G401.6 (cell line): ENCODE results near the gene HSD17B13.
"Not testable (repeated sequence)": the region's sequence is repeated elsewhere in the genome, so short reads cannot be mapped to it uniquely, and the experiment has no call there.

ENCODE experiments used
- FAIRE-seq: peaks from 2 replicates; lab custom pipeline; 2012; peaks lifted over from hg19 to GRCh38; lab: Jason Lieb, UNC

The HSD17B13 gene

DNA sequence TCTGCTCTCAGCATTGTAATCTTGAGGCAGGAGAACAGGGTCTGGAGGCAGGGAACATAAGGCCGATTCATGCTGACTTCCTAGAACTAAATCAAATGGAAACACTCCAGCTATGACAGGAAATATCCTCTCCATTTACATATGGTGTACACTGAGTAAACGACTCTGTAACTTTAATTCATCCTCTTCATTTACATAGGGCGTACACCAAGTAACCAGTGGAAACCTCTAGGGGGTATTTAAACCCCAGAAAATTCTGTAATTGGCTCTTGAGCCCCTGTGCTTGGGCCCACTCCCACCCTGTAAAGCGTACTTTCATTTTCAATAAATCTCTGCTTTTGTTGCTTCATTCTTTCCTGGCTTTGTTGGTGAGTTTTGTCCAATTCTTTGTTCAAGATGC lies 7.7 kb downstream of the HSD17B13 start:
- not testable (repeated sequence) for FAIRE-seq

DNA sequence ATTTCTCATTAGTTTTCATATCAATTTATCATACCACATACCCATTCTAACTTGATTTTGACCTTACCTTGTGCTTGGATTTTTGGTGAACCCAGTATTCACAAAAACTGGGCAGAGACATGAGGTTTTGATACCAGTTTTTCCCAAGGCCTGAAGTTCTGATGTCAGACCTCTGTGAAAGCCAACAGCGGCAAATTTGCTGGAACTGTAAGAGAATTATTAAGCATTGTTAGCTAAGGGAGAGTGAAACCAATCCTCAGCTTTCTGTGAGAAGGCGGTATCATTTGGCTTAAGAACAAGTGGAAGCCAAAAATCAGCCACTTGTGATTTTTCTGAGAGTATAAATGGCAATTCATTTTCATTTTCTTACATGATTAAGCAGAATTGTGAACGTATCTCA lies 8.9 kb downstream of the HSD17B13 start:
- FAIRE-seq, result no peak

DNA sequence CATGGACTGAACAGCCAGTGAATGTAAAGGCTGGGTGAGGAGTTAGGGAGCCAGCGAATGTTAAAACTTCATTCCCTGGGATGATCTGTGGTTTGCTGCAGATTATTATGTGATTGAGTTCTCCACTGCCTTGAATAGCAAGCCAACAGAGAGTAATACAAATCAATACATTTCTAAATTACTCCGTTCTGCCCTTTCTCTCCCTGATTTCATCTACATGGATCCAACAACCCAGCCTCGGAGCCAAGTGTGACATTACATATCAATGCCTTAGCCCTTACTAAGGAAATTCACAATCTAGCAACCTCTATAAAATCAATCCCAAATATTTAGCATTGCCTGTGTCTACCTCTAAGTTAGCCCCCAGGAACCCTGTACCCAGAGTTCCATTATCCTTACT lies 11.0 kb downstream of the HSD17B13 start:
- FAIRE-seq, result no peak

DNA sequence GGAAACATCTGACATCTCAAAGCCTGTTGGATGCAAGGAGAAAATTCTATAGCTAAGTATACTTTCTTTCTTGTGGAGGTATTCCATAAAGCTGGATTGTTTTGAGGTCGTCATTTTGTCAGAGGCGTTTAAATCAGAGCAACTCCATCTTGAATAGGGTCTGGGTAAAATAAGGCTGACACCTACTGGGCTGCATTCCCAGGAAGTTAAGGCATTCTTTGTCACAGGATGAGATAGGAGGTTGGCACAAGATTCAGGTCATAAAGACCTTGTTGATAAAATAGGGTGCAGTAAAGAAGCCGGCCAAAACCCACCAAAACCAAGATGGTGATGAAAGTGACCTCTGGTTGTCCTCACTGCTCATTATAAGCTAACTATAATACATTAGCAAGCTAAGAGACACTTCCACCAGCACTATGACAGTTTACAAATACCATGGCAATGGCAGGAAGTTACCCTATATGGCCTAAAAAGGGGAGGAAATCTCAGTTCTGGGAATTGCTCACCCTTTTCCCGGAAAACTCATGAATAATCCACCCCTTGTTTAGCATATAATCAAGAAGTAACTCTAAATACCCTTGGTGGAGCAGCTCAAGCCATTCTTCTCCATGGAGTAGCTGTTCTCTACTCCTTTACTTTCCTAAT lies 11.9 kb downstream of the HSD17B13 start:
- no peak for FAIRE-seq

DNA sequence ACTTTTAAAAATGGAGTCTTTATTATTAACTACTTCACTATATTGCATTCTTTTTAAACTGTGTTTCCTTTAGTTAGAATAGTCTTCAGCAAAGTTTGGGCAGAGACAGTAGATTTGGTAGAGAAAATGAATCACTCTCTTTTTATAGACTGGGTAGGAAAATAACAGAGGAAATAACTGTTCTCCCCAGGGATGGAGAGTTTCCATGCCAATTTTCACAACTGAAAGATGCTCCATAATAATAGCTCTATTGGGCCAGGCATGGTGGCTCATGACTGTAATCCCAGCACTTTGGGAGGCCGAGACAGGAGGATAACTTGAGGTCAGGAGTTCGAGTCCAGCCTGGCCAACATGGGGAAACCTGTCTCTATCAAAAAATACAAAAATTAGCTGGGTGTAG lies 13.1 kb downstream of the HSD17B13 start:
- no peak for FAIRE-seq

DNA sequence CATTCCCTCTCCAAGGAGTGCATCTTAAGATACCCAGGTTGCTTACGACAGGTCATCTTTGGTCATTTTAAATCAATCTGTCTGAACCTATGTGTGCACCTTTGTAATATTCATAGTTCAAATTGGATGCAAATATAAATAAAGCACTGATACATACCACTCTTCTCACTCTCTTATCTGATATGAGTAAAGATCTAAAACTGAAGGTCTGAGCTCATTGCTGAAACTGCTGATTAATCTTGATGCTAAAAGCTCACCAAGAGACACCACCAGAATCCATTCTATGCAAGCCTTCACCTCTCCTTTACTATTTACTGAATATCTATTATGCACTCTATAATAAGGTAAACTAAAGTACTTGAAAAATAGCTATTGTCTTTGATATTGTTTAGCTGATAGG lies 16.6 kb downstream of the HSD17B13 start:
- no peak for FAIRE-seq

DNA sequence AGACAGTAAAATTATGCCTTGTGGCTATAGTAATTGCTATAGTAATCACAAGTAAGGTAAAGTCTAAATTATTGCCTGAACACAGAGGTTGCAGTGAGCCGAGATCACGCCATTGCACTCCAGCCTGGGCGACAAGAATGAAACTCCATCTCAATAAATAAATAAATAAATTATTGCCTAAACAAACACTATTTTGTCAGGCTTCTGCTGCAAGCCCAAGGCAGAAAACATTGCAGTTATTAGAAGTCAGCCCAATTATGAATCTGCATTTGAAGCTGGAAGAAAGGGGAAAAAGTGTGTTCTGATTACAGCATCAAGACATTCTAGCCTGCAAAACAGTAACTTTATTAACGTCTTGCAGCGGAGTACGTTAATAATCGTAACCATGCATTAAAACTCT lies 17.1 kb downstream of the HSD17B13 start:
- no peak for FAIRE-seq

DNA sequence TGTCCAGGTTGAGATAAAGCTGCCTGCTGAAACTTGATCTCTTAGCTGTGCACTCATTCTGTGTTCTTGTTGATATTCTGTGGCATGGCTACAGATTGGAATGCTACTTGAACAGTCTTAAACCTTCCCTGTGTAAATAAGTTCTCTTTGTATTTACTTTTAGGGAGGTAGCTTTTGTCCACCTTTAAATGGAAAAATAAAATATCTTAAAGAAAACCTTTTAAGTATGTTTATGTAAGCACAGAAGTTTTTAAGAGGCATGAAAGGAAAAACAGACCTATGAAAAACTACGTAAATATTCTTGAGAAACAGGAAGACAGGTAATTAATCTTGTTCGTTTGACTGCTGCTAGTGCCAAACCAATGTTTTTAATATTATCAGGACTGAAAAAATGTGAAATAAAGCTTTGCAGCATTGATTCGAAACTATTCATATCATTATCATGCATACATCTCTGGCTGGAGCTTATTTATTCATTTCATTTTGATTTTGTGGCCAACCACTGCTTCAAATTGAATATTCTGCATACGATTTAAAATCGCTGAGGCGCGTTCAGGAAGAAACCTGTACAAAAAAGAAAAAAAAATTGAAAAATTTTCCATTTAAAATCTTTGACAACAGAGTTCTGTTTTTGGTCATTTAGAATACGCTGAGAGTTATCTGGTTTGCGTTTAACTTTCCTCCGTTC lies 17.8 kb downstream of the HSD17B13 start:
- no peak for FAIRE-seq

DNA sequence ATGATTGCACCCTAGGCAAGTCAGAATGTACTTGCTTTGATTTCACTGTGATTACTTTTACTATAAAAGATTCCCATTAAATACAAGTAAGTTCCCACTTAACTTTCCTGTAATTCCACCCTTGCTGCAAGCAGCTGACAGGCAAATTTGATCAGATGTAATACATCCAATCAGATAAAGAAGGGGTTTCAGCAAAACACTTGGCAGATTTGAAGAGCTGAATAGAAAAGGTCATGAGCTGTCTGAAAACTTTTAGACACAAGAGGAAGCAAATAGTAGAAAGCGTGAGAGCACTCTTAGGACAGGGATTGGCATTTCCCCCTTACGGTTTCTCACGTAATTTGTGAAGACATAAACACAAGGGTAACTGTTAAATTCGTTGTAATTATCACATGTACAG lies 22.8 kb downstream of the HSD17B13 start:
- FAIRE-seq, result no peak

DNA sequence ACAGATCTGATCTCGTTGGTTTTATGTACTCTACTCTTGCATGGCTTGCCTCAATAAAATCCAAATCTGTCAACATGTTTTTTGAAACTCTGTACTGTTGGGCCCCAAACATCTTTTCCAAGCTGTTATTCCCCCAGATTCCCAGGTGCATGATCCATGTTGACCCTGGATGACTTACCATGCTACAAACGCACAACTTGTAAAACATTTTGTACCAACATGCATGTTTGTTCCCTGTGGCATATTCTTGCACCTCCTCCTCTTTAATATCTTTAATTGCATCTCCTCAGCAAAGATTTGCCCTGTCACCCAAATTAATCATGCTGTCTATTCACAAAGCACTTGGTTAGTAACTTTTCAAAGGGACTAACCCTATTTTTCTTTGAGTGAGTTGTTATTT lies 24.3 kb downstream of the HSD17B13 start:
- no peak for FAIRE-seq

DNA sequence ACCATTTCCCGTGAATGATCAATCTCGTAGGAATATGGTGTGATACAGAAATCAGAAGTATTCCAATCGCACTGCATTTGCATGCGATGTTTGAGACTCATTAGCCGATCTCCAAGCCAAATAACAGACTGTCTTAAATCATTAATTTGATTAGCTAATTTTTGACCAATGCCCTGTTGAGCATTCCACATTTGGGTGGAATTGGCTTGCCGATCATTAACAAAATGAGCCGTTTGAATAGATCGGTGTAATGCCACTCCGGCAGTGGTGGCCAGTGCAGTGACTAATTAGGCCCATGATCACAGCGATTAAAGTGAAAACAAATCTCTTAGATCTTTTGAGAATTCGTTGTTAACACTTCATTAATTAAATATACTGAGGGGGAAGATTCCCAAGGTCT lies 27.8 kb downstream of the HSD17B13 start:
- FAIRE-seq, result not testable (repeated sequence)

DNA sequence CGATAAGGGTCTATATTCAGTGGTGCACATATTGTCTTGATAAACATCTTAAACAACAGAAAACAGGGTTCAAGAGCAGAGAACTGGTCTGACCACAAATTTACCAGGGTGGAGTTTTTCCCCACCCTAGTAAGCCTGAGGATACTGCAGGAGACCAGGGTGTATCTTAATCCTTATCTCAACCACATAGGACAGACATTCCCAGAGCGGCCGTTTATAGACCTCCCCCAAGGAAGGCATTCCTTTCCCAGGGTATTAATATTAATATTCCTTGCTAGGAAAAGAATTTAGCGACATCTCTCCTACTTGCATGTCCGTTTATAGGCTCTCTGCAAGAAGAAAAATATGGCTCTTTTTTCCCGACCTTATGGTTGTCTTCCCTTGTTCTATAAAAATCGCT lies 28.8 kb downstream of the HSD17B13 start:
- FAIRE-seq, result not testable (repeated sequence)

DNA sequence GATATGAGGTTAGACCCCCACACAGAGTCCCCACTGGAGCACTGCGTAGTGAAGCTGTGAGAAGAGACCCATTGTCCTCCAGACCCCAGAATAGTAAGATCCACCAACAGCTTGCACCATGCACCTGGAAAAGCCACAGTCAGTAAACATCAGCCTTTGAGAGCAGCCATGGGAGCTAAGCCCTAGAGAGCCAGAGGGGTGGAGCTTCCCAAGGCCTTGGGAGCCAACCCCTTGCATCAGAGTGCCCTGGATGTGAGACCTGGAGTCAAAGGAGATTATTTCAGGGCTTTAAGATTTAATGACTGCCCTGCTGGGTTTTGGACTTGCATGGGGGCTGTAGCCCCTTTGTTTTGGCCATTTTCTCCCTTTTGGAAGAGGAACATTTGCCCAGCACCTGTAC lies 35.7 kb downstream of the HSD17B13 start:
- FAIRE-seq, result no peak

DNA sequence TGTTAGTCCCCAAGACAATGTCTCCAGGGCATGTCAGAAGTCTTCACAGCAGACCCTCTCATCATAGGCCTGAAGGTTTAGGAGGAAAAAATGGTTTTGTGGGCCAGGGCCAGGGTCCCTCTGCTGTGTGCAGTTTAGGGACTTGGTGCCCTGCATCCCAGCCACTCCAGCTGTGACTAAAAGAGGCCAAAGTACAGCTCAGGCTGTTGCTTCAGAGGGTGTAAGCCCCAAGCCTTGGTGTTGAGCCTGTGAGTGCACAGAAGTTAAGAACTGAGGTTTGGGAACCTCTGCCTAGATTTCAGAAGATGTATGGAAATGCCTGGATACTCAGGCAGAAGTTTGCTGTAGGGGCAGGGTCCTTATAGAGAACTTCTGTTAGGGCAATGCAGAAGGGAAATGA lies 38.4 kb downstream of the HSD17B13 start:
- FAIRE-seq, result not testable (repeated sequence)

DNA sequence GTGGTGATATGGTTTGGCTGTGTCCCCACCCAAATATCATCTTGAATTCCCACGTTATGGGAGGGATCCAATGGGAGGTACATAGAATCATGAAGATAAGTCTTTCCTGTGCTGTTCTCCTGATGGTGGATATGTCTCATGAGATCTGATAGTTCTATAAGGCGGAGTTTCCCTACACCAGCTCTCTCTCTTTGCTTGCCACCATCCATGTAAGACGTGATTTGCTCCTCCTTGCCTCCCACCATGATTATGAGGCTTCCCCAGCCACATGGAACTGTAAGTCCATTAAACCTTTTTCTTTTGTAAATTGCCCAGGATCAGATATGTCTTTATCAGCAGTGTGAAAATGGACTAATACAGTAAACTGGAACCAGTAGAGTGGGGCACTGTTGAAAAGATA lies 39.5 kb downstream of the HSD17B13 start:
- FAIRE-seq, result no peak

DNA sequence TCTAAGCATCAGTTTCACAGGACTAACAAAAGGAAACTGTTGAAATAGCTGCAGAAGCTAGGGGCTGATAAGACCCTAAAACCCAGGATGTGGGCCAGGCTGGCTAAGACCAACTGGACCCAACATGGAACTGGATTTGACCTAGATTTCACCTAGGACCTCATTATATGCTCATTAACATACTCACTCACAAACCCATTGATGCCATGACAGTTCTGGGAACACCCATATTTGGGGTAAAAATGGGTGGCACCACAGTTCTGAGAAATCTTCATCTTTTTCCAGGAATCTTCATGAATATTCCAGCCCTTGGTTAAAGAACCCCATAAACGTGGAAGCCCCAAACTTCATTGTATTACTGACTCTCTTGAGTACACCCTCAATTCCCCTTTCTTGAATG lies 41.1 kb downstream of the HSD17B13 start:
- FAIRE-seq, result no peak

DNA sequence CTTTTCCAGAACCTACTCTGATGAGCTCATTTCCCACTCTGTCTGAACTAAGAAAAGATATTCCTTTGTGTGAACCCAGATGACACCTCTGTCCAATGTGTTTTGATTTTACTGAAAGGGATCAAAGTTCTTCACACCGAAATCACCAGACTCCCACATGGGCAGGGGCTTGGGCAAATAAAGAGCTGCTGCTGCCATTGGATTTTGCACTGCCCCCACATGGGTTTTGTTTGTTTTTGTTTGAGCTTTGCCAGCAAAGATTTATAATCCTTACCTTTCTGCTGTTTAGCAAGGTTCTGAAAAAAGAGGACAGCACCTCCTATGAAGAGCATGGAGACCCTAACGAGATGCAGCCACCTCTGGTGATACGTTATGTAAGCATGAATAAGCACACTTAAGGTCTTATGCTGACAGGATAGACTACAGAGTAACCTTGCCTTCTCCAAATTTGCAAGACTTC lies 44.3 kb downstream of the HSD17B13 start:
- FAIRE-seq, result no peak

DNA sequence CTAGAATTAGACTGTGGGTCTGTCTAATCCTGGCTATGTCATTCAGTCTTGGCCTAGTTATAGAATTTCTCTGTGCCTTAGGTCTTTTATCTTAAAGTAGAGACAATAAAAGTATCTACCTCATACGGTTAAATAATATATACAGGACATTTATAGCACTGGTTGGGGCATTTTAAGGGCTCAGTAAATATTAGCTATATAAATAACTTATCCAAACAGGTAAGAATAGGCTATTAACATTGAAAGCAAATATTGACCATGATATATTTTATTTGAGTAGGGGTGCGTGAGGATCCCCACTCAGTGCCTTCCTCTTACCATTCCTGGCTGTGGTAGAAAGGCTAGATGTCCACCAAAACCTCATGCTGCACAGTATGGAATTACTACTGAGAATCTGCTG lies 47.4 kb downstream of the HSD17B13 start:
- no peak for FAIRE-seq

DNA sequence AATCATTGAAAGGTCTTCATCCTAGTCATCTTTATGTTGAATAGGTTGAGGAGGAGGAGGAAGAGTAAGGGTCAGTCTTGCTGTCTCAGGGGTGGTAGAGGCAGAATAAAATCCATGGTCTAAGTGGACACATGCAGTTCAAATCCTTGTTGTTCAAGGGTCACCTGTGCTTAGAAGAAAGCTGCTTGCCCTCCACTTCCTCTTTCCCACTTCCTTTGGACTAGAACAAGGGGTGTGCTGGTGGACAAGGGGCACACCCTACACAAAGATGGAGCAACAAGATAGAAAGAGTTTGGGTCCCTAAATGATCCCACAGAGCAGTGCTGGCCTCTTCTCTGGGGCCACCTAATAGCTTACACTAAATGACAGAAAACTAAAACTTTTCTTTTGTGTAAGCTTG lies 47.9 kb downstream of the HSD17B13 start:
- no peak for FAIRE-seq

DNA sequence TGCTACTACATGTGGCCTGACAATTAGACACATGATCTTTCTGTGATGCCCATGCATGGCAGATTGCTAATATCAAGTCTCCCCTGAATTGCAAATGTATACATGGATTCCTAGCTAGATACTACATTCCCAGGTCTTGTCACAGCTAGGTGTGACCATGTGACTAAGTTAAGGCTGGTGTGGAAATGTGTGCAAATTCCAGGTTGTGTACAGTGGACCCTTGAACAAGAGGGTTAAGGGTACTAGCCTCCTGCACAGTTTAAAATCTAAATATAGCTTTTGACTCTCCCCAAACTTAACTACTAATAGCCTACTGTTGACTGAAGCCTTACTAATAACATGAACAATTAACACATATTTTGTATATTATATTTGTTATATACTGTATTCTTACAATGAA lies 48.4 kb downstream of the HSD17B13 start:
- no peak for FAIRE-seq

DNA sequence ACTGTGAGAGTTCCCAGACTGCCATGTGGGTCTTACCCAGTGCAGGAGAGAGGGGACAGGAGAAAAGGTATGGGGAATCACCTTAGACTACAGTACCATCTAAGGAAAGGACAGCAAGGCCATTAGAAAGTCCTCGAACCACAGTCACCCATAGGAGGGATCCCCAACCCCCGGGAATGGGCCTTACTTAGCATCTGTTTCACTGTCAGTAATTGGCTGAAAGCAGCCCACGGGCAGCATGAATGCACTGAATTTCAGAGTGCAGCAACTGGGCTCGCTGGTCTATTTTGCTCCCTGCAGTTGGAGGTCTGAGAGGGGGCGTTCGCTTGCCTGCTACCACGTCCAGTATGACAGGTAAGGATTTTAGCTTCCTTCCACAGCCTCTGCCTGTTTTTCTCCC lies 51.9 kb downstream of the HSD17B13 start:
- no peak for FAIRE-seq

DNA sequence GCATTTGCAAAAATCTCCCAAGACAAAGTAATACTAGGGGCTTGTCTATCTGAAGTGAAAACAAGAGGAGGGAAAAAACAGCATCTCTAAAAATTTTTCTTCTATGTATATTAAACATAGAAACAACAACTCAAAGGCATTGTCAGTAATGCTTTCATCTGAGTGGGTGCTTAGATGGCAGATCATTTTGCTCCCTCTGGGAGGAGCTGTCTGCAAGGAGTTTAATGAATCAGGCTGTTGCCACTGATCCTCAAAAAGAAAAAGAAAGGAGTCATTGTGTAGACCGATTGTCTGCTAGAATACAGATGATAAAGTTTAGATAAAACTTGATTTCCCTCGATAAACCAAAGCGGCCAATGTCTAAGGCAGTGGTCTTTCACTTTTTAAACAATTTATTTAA lies 52.5 kb downstream of the HSD17B13 start:
- peak; percentile 64 for FAIRE-seq

DNA sequence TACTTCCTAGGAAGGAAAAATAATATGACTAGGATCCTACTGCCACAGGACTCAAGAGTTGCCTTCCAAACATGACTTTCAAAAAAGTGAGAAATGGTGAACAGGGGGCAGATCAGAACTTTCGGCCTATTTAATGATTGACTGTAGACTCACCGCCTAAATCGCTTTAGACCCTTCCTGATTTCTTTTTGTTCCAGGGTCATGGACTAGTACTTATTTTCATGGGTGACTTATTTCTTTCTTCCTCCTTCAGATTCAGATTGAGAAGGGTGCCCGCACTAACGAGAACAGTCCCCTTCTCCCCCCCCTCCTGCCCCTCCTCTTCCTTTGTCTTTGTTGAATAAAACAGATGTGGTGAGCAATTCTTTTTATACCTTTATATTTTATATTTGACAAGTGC lies 54.3 kb downstream of the HSD17B13 start:
- FAIRE-seq, result no peak

DNA sequence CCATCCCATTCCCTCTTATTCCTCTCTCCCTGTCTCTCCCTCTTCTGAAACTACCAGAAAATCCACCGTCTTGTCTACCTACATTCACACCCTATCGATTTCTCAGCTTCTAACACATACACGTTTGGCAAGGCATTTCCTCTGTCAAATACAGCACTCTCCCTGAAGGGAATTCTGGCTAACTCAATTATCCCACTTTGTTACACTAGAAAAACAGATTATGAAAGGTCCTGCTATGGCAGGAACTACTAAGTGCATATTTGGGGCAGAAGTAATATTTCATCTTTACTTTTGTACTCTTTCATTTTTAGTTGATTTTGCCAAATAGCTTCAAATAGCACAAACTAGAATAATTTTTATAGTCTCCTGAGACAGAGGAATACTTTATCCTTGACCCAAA lies 55.7 kb downstream of the HSD17B13 start:
- no peak for FAIRE-seq
